ENCODE data around the gene TOMT. TPM values are rescaled to one million over a fixed set of nuclear protein-coding genes. Genes with fewer than 3 reads are reported as not detected.
"Not testable (repeated sequence)": the region's sequence is repeated elsewhere in the genome, so short reads cannot be mapped to it uniquely, and the experiment has no call there.

Gene TOMT
- polyA plus RNA-seq, 3 donors: not detected

- DNase-seq (ENCODE audit: low read depth in 3 of 3, low spot score in 2 of 3): no peak
Measured at GRCh38 chr11:72123117-72123653, 17.5 kb downstream of the TOMT start.

- DNase-seq (ENCODE audit: low read depth in 3 of 3, low spot score in 2 of 3): no peak
Measured at GRCh38 chr11:72124046-72124445, 18.3 kb downstream of the TOMT start.

GRCh38 chr11:72125956-72126355 lies 20.2 kb downstream of the TOMT start:
- DNase-seq (ENCODE audit: low read depth in 3 of 3, low spot score in 2 of 3): no peak

GRCh38 chr11:72127923-72128322 lies 22.2 kb downstream of the TOMT start:
- no peak for DNase-seq (ENCODE audit: low read depth in 3 of 3, low spot score in 2 of 3)

- no peak for DNase-seq (ENCODE audit: low read depth in 3 of 3, low spot score in 2 of 3)
Measured at GRCh38 chr11:72129381-72129780, 23.7 kb downstream of the TOMT start.

- DNase-seq (ENCODE audit: low read depth in 3 of 3, low spot score in 2 of 3): no peak
Measured at GRCh38 chr11:72132646-72133045, 26.9 kb downstream of the TOMT start.

- not testable (repeated sequence) for DNase-seq (ENCODE audit: low read depth in 3 of 3, low spot score in 2 of 3)
Measured at GRCh38 chr11:72135473-72135872, 29.7 kb downstream of the TOMT start, which contains the start of gene FOLR3. Gene FOLR3, plus strand, starts transcription at chr11:72135725. Its CDS starts 228 bp downstream, at chr11:72135953.

GRCh38 chr11:72135891-72136683 lies 30.4 kb downstream of the TOMT start:
- no peak for DNase-seq (ENCODE audit: low read depth in 3 of 3, low spot score in 2 of 3)

GRCh38 chr11:72136684-72137262 lies 31.0 kb downstream of the TOMT start:
- DNase-seq (ENCODE audit: low read depth in 3 of 3, low spot score in 2 of 3): no peak

GRCh38 chr11:72138821-72139390 lies 33.2 kb downstream of the TOMT start:
- DNase-seq (ENCODE audit: low read depth in 3 of 3, low spot score in 2 of 3): no peak

- DNase-seq (ENCODE audit: low read depth in 3 of 3, low spot score in 2 of 3): no peak
Measured at GRCh38 chr11:72139500-72139899, 33.8 kb downstream of the TOMT start.

GRCh38 chr11:72140661-72141060 lies 34.9 kb downstream of the TOMT start:
- DNase-seq (ENCODE audit: low read depth in 3 of 3, low spot score in 2 of 3): no peak

GRCh38 chr11:72141066-72141465 lies 35.3 kb downstream of the TOMT start:
- no peak for DNase-seq (ENCODE audit: low read depth in 3 of 3, low spot score in 2 of 3)

- not testable (repeated sequence) for DNase-seq (ENCODE audit: low read depth in 3 of 3, low spot score in 2 of 3)
Measured at GRCh38 chr11:72142086-72142485, 36.4 kb downstream of the TOMT start.

- DNase-seq (ENCODE audit: low read depth in 3 of 3, low spot score in 2 of 3): not testable (repeated sequence)
Measured at GRCh38 chr11:72142543-72142942, 36.8 kb downstream of the TOMT start.

- no peak for DNase-seq (ENCODE audit: low read depth in 3 of 3, low spot score in 2 of 3)
Measured at GRCh38 chr11:72144807-72145565, 39.3 kb downstream of the TOMT start.

- DNase-seq (ENCODE audit: low read depth in 3 of 3, low spot score in 2 of 3): no peak
Measured at GRCh38 chr11:72146625-72147024, 40.9 kb downstream of the TOMT start.

GRCh38 chr11:72150882-72151281 lies 45.2 kb downstream of the TOMT start:
- DNase-seq (ENCODE audit: low read depth in 3 of 3, low spot score in 2 of 3): no peak

- DNase-seq (ENCODE audit: low read depth in 3 of 3, low spot score in 2 of 3): not testable (repeated sequence)
Measured at GRCh38 chr11:72153874-72154273, 48.1 kb downstream of the TOMT start.

- no peak for DNase-seq (ENCODE audit: low read depth in 3 of 3, low spot score in 2 of 3)
Measured at GRCh38 chr11:72154816-72155215, 49.1 kb downstream of the TOMT start.

GRCh38 chr11:72155751-72156150 lies 50.0 kb downstream of the TOMT start:
- DNase-seq (ENCODE audit: low read depth in 3 of 3, low spot score in 2 of 3): no peak

All from right renal cortex interstitium (tissue), 3 donors.